Nephron (organoid): ENCODE results near the gene PCNX2.

ENCODE experiments used
- H3K27ac Mint-ChIP-seq, 3 experiments: 2 replicates each; pipeline ENCODE4 v1.8.0; 2020; ENCODE audit warnings: mixed read lengths in 3 of 3, mild to moderate bottlenecking in 2 of 3, moderate library complexity in 1 of 3
- H3K27me3 Mint-ChIP-seq: 2 replicates; pipeline ENCODE4 v1.8.0; 2021; ENCODE audit warnings: low read depth, mild to moderate bottlenecking, moderate library complexity, mixed read lengths
- H3K36me3 Mint-ChIP-seq: 2 replicates; pipeline ENCODE4 v1.8.0; 2020; ENCODE audit warnings: low read depth, mixed read lengths
- H3K4me1 Mint-ChIP-seq: 2 replicates; pipeline ENCODE4 v1.8.0; 2020; ENCODE audit warnings: mixed read lengths
- H3K4me3 Mint-ChIP-seq, 3 experiments: 2 replicates each; pipeline ENCODE4 v1.8.0; 2020; ENCODE audit warnings: mild to moderate bottlenecking in 3 of 3, mixed read lengths in 3 of 3, moderate library complexity in 2 of 3
- H3K9me3 Mint-ChIP-seq: 2 replicates; pipeline ENCODE4 v1.8.0; 2020; ENCODE audit warnings: mixed read lengths
- CTCF ChIP-seq, 3 experiments: fragments of 200-600 bp; sonication (generic); IDR thresholded peaks; one replicate each; pipeline ENCODE4 v1.5.0; 2021; ENCODE audit warnings: antibody characterized with exemption in 3 of 3; ENCODE audit not compliant: unreplicated experiment in 3 of 3

The PCNX2 gene

DNA sequence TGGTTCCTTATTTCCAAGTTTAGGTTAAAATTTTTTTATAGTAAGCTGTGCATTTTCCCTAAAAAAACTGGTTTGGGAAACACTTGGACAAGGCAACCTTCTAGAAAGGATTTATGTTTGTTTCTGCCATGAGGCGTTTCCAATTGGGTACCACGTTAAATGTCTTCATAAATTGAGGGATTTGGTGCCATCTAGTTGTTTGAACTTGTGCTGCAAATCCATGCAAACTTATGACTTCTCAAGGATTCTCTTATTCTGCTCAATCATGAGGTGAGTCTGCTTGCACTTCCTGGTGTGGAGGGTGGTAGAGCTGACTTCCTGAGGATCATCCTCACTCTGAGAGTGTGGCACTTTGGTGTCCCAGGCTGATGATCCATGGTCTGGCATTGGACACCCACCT is 123.3 kb downstream of the PCNX2 start:
- Mint-ChIP-seq H3K27me3 (no peaks in the 10 kb centered on the region), H3K9me3 (peaks cover 14% of the 10 kb centered on the region), H3K4me3 (no peak overlapping the region), H3K27ac (no peak overlapping the region), H3K36me3 (peaks cover 58% of the 10 kb centered on the region), H3K4me1 (peaks cover 4% of the 10 kb centered on the region)
- TF ChIP-seq CTCF (IDR thresholded peaks at IDR 0.05; ENCODE audit: unreplicated experiment in 3 of 3): no peak

DNA sequence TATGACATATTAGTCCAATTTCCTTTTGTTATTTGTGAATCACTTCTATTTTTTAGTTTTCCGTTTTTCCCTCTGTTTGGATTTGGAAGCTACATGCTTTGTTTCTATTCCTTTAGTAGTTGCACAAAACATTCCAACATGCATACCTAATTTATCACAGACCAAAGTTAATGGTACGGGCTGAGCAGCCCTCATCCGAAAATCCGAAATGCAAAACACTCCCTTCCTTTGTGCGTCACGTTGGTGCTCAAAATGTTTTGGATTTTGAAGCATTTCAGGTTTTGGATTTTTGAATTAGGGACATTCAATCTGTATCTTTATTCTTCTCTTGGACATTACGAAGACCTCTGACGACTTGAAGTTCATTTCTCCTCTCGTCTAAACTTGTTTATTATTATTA is 124.8 kb downstream of the PCNX2 start:
- Mint-ChIP-seq H3K9me3 (peaks cover 17% of the 10 kb centered on the region), H3K27me3 (no peaks in the 10 kb centered on the region)

GRCh38 chr1:233168384-233168783 is 127.1 kb downstream of the PCNX2 start:
- Mint-ChIP-seq H3K36me3 (peaks cover 57% of the 10 kb centered on the region), H3K4me1 (no peaks in the 10 kb centered on the region), H3K27me3 (no peaks in the 10 kb centered on the region), H3K27ac (no peak overlapping the region), H3K4me3 (no peak overlapping the region), H3K9me3 (peaks cover 25% of the 10 kb centered on the region)
- TF ChIP-seq CTCF (IDR thresholded peaks at IDR 0.05; ENCODE audit: unreplicated experiment in 3 of 3): no peak

More for the DNA sequence above, 124.8 kb downstream of the PCNX2 start:
- Mint-ChIP-seq H3K27ac (no peak overlapping the region), H3K4me1 (no peaks in the 10 kb centered on the region), H3K36me3 (peaks cover 52% of the 10 kb centered on the region), H3K4me3 (no peak overlapping the region)
- TF ChIP-seq CTCF (IDR thresholded peaks at IDR 0.05; ENCODE audit: unreplicated experiment in 3 of 3): no peak

DNA sequence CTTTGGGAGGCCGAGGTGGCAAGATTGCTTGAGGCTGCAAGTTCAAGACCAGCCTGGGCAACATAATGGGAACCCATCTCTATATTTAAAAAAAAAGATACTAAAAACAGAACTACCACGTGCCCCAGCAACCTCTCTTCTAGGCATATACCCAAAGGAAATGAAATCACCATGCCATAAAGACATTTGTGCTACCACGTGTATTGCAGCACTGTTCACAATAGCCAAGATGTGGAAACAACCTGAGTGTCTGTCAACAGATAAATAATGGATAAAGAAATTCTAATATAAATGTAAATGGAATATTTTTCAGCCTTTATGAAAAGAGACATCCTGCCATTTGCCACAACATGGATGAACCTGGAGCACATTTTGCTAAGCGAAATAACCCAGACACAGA is 128.6 kb downstream of the PCNX2 start:
- H3K27me3 Mint-ChIP-seq: no peaks in the 10 kb centered on the region
- no peak overlapping the region for H3K27ac Mint-ChIP-seq
- H3K4me1 Mint-ChIP-seq: no peaks in the 10 kb centered on the region
- no peak for TF ChIP-seq CTCF (IDR thresholded peaks at IDR 0.05; ENCODE audit: unreplicated experiment in 3 of 3)
- H3K4me3 Mint-ChIP-seq: no peak overlapping the region
- peaks cover 25% of the 10 kb centered on the region for H3K9me3 Mint-ChIP-seq
- peaks cover 48% of the 10 kb centered on the region for H3K36me3 Mint-ChIP-seq

DNA sequence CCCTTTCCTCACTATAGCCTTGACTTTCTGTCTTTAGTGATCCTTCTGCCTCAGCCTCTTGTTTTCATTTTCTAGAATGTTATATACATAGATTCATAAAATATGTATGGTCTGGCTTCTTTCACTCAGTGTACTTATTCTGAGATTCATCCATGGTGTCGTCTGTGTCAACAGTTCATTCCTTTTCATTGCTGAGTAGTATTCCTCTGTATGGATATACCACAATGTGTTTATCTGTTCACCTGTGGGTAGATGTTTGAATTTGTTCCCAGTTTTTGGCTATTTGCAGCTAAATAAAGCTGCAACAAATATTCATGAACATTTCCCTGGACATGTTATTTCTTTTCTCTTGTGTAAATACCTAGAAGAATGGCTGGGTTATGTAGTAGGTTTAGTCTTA is 131.8 kb downstream of the PCNX2 start:
- peaks cover 30% of the 10 kb centered on the region for H3K36me3 Mint-ChIP-seq
- no peak for TF ChIP-seq CTCF (IDR thresholded peaks at IDR 0.05; ENCODE audit: unreplicated experiment in 3 of 3)
- H3K27ac Mint-ChIP-seq: no peak overlapping the region
- no peaks in the 10 kb centered on the region for H3K4me1 Mint-ChIP-seq
- H3K9me3 Mint-ChIP-seq: peaks cover 14% of the 10 kb centered on the region
- H3K27me3 Mint-ChIP-seq: no peaks in the 10 kb centered on the region
- H3K4me3 Mint-ChIP-seq: no peak overlapping the region

- peaks cover 19% of the 10 kb centered on the region for H3K36me3 Mint-ChIP-seq
- no peak for TF ChIP-seq CTCF (IDR thresholded peaks at IDR 0.05; ENCODE audit: unreplicated experiment in 3 of 3)
- H3K27ac Mint-ChIP-seq: no peak overlapping the region
- H3K4me1 Mint-ChIP-seq: no peaks in the 10 kb centered on the region
- H3K27me3 Mint-ChIP-seq: no peaks in the 10 kb centered on the region
- no peak overlapping the region for H3K4me3 Mint-ChIP-seq
- H3K9me3 Mint-ChIP-seq: peaks cover 3% of the 10 kb centered on the region
Measured at GRCh38 chr1:233158322-233158721, 137.2 kb downstream of the PCNX2 start.
